ENCODE measurements around the gene KAT14. TPM values are rescaled to one million over a fixed set of nuclear protein-coding genes. Genes with fewer than 3 reads are reported as not detected.
"Not testable (repeated sequence)": the region's sequence is repeated elsewhere in the genome, so short reads cannot be mapped to it uniquely, and the experiment has no call there.

The KAT14 gene
- total RNA-seq, 1 donor from 2014 or later: 32.9 TPM

DNA sequence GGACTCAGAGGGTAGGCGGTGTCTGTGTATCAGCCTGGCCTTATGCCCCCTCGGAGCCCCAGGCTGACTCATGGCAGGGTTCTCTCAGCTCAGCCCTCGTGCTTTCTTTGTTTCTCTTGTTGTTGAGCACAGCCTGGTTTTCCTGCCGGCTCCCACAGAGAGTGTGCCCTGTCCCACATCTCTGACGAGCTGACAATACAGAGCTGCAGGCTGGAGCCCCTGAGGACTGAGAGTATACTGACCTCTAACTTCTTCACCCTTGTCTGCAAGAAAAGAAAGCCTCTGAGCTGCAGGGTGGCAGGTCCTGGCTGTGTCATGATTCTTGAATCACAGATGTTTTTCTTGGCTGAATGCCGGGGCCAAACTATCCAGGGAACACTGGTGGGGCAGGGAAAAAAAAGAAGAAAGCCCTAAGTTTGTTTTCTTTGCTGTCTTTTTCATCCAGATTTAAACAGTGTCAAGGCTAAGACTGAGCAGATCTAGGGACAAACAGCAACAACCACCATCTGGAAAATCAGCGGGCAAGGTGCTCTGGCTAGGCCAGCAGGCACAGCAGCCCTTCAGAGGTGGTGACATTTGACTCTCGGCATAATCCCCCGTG, 87.4 kb downstream of the KAT14 start:
- peak; percentile 17 for DNase-seq

DNA sequence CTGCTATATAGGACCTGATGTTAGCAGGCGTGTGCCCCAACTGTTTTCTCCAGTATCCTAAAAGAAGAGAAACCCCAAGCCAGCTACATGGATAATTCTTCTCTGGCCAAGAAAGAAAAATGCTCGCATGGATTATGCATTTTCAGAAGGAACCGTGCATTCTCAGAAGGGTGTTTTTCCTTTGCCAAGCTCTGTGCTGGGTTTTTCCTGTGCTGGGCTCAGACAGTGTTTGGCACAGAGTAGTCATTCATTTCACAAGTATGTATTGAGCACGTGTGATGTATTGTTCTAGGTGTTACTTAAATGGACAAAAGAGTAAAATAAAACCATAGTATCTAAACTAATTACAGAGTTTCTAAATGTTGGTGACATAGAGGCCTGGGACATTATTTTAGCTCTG, 88.0 kb downstream of the KAT14 start:
- DNase-seq: no peak

DNA sequence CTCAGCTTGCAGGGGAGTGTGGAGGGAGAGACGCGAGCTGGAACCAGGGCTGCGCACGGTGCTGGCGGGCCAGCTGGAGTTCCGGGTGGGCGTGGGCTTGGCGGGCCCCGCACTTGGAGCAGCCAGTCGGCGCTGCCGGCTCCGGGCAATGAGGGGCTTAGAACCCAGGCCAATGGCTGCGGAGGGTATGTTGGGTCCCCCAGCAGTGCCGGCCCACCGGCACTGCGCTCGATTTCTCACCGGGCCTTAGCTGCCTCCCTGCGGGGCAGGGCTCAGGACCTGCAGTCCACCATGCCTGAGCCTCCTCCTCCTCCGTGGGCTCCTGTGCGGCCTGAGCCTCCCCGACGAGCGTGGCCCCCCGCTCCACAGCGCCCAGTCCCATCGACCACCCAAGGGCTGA, 89.1 kb downstream of the KAT14 start:
- not testable (repeated sequence) for DNase-seq

DNA sequence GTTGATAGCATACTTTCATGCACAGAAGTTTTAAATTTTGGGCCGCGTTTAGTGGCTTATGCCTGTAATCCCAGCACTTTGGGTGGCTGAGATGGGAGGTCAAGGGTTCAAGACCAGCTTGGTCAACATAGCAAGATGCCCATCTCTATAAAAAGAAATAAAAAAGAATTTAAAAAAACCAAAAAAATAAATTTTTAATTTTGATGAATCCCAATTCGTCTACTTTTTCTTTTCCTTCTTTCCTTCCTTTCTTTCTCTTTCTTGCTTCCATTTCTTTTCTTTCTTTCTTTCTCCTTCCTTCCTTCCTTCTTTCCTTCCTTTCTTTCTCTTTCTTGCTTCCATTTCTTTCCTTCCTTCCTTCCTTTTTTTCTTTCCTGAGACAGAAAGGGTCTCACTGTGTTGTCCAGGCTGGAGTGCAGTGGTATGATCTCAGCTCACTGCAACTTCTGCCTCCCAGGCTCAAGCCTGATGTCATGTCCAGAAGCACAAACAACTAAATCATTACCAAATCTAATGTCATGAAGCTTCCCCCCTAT, 95.8 kb downstream of the KAT14 start:
- DNase-seq: no peak

Small RNAs within 50 kb of the gene (small RNA-seq; reads per million reads assigned to genes)
- not detected for gene RF00019
- not detected for gene RNU7-137P

Other genes with a start within 250 kb of the KAT14 start
- 60.4 TPM for gene SNX5, start 169.1 kb upstream of the KAT14 start, total RNA-seq
- 8.4 TPM for gene MGME1, start 168.8 kb upstream of the KAT14 start, total RNA-seq
- 0.62 TPM for gene OVOL2, start 79.9 kb upstream of the KAT14 start, total RNA-seq
- gene PET117, start within 50 bp of the KAT14 start, total RNA-seq: 12.9 TPM
- gene ZNF133, start 150.7 kb downstream of the KAT14 start, total RNA-seq: 35.4 TPM